ENCODE results near the gene MYO1D.

- no peak for TF ChIP-seq FOXA1 (IDR thresholded peaks at IDR 0.05)
- TF ChIP-seq CTCF (IDR thresholded peaks at IDR 0.05; ENCODE audit: low read depth, low read length, missing input control): no peak
- no peak for TF ChIP-seq GABPA (IDR thresholded peaks at IDR 0.05 in 1 of 2, conservative IDR thresholded peaks at IDR 0.05 in 1 of 2)
- TF ChIP-seq EGR1 (IDR thresholded peaks at IDR 0.05; ENCODE audit: low read depth in 2 of 2): no peak
- TF ChIP-seq, protein P1, sequence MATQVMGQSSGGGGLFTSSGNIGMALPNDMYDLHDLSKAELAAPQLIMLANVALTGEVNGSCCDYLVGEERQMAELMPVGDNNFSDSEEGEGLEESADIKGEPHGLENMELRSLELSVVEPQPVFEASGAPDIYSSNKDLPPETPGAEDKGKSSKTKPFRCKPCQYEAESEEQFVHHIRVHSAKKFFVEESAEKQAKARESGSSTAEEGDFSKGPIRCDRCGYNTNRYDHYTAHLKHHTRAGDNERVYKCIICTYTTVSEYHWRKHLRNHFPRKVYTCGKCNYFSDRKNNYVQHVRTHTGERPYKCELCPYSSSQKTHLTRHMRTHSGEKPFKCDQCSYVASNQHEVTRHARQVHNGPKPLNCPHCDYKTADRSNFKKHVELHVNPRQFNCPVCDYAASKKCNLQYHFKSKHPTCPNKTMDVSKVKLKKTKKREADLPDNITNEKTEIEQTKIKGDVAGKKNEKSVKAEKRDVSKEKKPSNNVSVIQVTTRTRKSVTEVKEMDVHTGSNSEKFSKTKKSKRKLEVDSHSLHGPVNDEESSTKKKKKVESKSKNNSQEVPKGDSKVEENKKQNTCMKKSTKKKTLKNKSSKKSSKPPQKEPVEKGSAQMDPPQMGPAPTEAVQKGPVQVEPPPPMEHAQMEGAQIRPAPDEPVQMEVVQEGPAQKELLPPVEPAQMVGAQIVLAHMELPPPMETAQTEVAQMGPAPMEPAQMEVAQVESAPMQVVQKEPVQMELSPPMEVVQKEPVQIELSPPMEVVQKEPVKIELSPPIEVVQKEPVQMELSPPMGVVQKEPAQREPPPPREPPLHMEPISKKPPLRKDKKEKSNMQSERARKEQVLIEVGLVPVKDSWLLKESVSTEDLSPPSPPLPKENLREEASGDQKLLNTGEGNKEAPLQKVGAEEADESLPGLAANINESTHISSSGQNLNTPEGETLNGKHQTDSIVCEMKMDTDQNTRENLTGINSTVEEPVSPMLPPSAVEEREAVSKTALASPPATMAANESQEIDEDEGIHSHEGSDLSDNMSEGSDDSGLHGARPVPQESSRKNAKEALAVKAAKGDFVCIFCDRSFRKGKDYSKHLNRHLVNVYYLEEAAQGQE (IDR thresholded peaks at IDR 0.05): no peak
- no peak for TF ChIP-seq HNF4A (conservative IDR thresholded peaks at IDR 0.05)
- TF ChIP-seq, protein P2, sequence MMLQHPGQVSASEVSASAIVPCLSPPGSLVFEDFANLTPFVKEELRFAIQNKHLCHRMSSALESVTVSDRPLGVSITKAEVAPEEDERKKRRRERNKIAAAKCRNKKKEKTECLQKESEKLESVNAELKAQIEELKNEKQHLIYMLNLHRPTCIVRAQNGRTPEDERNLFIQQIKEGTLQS (IDR thresholded peaks at IDR 0.05): no peak
- no peak for TF ChIP-seq NR2F2 (IDR thresholded peaks at IDR 0.05)
Observed at GRCh38 chr17:32449963-32450362, 427.0 kb downstream of the MYO1D start.

Data from liver (tissue), 3 donors.